ENCODE data around the gene SAFB2.

- TF ChIP-seq RAD21 (IDR thresholded peaks at IDR 0.05; ENCODE audit: low read depth) (no peak), TEAD4 (IDR thresholded peaks at IDR 0.05) (no peak), ZBTB7A (IDR thresholded peaks at IDR 0.05; ENCODE audit: low read depth) (no peak), MAX (IDR thresholded peaks at IDR 0.05) (no peak), TAF1 (IDR thresholded peaks at IDR 0.05; ENCODE audit: low read depth) (no peak)
These were observed 41.3 kb upstream of the SAFB2 start for GRCh38 chr19:5663904-5664303.

All from Ishikawa (cell line).